HepG2 (cell line): ENCODE results near the gene CHKA. TPM values are rescaled to one million over a fixed set of nuclear protein-coding genes. Genes with fewer than 3 reads are reported as not detected.

Source experiments
- ARHGAP35 ChIP-seq: sonication (generic); formaldehyde crosslinking; IDR thresholded peaks from 2 replicates; pipeline ENCODE4 v1.9.0; 2022; ENCODE audit warnings: mild to moderate bottlenecking, inconsistent platforms, moderate library complexity, missing genetic modification reagents, borderline replicate concordance
- ARNT2 ChIP-seq: sonication (generic); formaldehyde crosslinking; IDR thresholded peaks from 2 replicates; pipeline ENCODE4 v1.8.0; 2022; ENCODE audit warnings: mild to moderate bottlenecking, low read depth, missing genetic modification reagents, moderate library complexity
- CBX2 ChIP-seq, 2 experiments: fragments of 200-600 bp in 1 of 2; sonication (generic); formaldehyde crosslinking in 1 of 2; IDR thresholded peaks; 2 replicates each; pipeline versions ENCODE4 v1.7.0 to v1.8.1; 2018 to 2022; ENCODE audit warnings: low read depth in 2 of 2, low read length in 1 of 2, mild to moderate bottlenecking in 1 of 2, missing genetic modification reagents in 1 of 2
- CENPT ChIP-seq: sonication (generic); formaldehyde crosslinking; IDR thresholded peaks from 2 replicates; pipeline ENCODE4 v1.8.0; 2022; ENCODE audit warnings: low read depth, mild to moderate bottlenecking, moderate library complexity, missing genetic modification reagents
- CHCHD3 ChIP-seq: sonication (generic); formaldehyde crosslinking; IDR thresholded peaks from 2 replicates; pipeline ENCODE4 v1.8.0; 2022; ENCODE audit warnings: mild to moderate bottlenecking, missing genetic modification reagents, moderate library complexity
- GATA4 ChIP-seq: sonication (generic); IDR thresholded peaks from 2 replicates; pipeline ENCODE4 v1.6.1; 2016; ENCODE audit warnings: antibody characterized with exemption, low read depth, borderline replicate concordance
- GZF1 ChIP-seq: sonication (generic); formaldehyde crosslinking; IDR thresholded peaks from 2 replicates; pipeline ENCODE4 v1.5.1; 2020; ENCODE audit warnings: mild to moderate bottlenecking, missing genetic modification reagents
- HDAC6 ChIP-seq: fragments of 200-600 bp; sonication (generic); IDR thresholded peaks from 2 replicates; pipeline ENCODE4 v1.7.0; 2017; ENCODE audit warnings: mild to moderate bottlenecking, antibody characterized with exemption, low read length, low read depth
- ISL2 ChIP-seq: sonication (generic); formaldehyde crosslinking; IDR thresholded peaks from 2 replicates; pipeline ENCODE4 v1.5.0; 2020; ENCODE audit warnings: missing genetic modification reagents
- KDM6A ChIP-seq: IDR thresholded peaks from 2 replicates; pipeline ENCODE4 v1.6.1; 2016; ENCODE audit warnings: low read depth
- NFIB ChIP-seq: sonication (generic); formaldehyde crosslinking; IDR thresholded peaks from 2 replicates; pipeline ENCODE4 v1.9.0; 2021; ENCODE audit warnings: missing genetic modification reagents, mild to moderate bottlenecking, borderline replicate concordance
- POLR2AphosphoS2 ChIP-seq: IDR thresholded peaks from 2 replicates; pipeline ENCODE4 v1.6.1; 2011; ENCODE audit warnings: low read depth, low read length, improper control_type of control experiment
- RARG ChIP-seq: sonication (generic); formaldehyde crosslinking; IDR thresholded peaks from 2 replicates; pipeline ENCODE4 v1.4.0; 2020; ENCODE audit warnings: low read depth, mild to moderate bottlenecking, missing genetic modification reagents
- SSRP1 ChIP-seq: IDR thresholded peaks from 2 replicates; pipeline ENCODE4 v1.6.1; 2016; ENCODE audit warnings: control low read depth
- TEAD3 ChIP-seq: optimal IDR thresholded peaks from 2 replicates; pipeline ENCODE3; 2016; ENCODE audit warnings: borderline replicate concordance
- ZC3H4 ChIP-seq: sonication (generic); formaldehyde crosslinking; IDR thresholded peaks from 2 replicates; pipeline ENCODE4 v1.4.0; 2020; ENCODE audit warnings: missing genetic modification reagents, borderline replicate concordance
- ZFP62 ChIP-seq: sonication (generic); formaldehyde crosslinking; IDR thresholded peaks from 2 replicates; pipeline ENCODE4 v1.4.0; 2020; ENCODE audit warnings: missing genetic modification reagents
- ZNF317 ChIP-seq: sonication (generic); formaldehyde crosslinking; IDR thresholded peaks from 2 replicates; pipeline ENCODE4 v1.5.0; 2020; ENCODE audit warnings: mild to moderate bottlenecking, missing genetic modification reagents
- ZNF652 ChIP-seq: IDR thresholded peaks from 2 replicates; pipeline ENCODE4 v1.6.1; 2016; ENCODE audit warnings: low read depth, borderline replicate concordance
- ZNF749 ChIP-seq: sonication (generic); formaldehyde crosslinking; IDR thresholded peaks from 2 replicates; pipeline ENCODE4 v1.8.0; 2022; ENCODE audit warnings: mild to moderate bottlenecking, missing genetic modification reagents, moderate library complexity, borderline replicate concordance
- polyA plus RNA-seq, 8 experiments: library from polyadenylated mRNA; depleted of rRNA in 3 of 8; stranded (reverse) in 7 of 8; unstranded in 1 of 8; fragments of >200 nt; fragmentation: Illumina TruSeq in 4 of 8; extraction: Trizol in 4 of 8; gene quantifications; 2 replicates each; pipeline versions ENCODE4 v1.2.1 to v1.2.3, GENCODE V29; 2011 to 2016; ENCODE audit warnings: low read depth in 4 of 8, missing spikeins in 1 of 8, mixed read lengths in 1 of 8; ENCODE audit not compliant: insufficient read depth in 1 of 8
- total RNA-seq, 5 experiments: library from RNA; depleted of rRNA; stranded (reverse); fragments of >200 nt; fragmentation: Illumina TruSeq; extraction: Trizol; gene quantifications; 2 replicates each; pipeline ENCODE4 v1.2.3, GENCODE V29; 2016; ENCODE audit warnings: low read depth in 1 of 5
- TF ChIP-seq, protein P1 (sequence below): sonication (generic); formaldehyde crosslinking; IDR thresholded peaks from 2 replicates; pipeline ENCODE4 v1.4.0; 2020; ENCODE audit warnings: missing genetic modification reagents
- TF ChIP-seq, protein P2 (sequence below): sonication (generic); formaldehyde crosslinking; IDR thresholded peaks from 2 replicates; pipeline ENCODE4 v1.8.1; 2023; ENCODE audit warnings: mild to moderate bottlenecking, missing genetic modification reagents
- TF ChIP-seq, protein P3 (sequence below): sonication (generic); formaldehyde crosslinking; IDR thresholded peaks from 2 replicates; pipeline ENCODE4 v1.4.0; 2020; ENCODE audit warnings: mild to moderate bottlenecking, low read depth, missing genetic modification reagents

Gene CHKA
- total and polyA plus RNA-seq, 2 of the 13 experiments (the other 11 are each of a cell fraction or from before 2014, with no cell fraction given), result 71.6 to 92.7 TPM

DNA sequence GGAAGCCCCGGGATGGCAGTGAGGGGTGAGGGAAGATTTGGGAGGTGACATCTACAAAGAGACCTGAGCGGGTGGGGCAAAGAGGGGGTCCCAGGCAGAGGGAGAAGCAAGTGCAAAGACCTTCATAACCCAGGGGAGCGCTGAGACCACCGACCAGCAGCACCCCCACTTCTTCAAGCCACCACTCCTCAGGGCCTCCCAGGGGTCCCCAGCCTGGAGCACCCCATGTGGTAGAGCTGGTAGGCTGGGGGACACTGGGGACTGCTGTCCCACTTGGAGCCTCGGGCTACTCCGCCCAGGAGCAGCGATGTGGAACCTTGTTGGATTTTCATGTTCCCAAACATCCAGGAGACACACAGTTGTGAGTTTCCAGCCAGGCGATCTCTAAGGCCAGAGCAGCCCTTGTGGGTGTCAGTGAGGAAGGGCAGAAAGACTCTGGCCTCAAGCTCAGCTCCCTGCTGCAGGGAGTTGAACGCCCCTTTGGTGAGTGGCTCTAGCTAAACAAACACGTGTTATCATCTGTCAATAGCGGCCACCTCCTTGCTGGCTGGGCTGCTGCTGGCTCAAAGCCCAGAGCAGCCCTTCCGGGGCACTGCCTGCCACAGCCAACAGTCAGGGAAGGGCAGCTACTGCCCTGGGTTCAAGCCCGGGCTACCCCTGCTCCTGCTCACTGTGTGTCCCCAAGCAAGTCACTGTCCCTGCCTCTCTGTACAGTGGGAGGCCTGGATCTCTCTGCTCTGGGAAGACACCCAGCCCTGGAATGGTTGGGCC lies 25.7 kb upstream of the CHKA start (continued):
- TF ChIP-seq, protein P1, sequence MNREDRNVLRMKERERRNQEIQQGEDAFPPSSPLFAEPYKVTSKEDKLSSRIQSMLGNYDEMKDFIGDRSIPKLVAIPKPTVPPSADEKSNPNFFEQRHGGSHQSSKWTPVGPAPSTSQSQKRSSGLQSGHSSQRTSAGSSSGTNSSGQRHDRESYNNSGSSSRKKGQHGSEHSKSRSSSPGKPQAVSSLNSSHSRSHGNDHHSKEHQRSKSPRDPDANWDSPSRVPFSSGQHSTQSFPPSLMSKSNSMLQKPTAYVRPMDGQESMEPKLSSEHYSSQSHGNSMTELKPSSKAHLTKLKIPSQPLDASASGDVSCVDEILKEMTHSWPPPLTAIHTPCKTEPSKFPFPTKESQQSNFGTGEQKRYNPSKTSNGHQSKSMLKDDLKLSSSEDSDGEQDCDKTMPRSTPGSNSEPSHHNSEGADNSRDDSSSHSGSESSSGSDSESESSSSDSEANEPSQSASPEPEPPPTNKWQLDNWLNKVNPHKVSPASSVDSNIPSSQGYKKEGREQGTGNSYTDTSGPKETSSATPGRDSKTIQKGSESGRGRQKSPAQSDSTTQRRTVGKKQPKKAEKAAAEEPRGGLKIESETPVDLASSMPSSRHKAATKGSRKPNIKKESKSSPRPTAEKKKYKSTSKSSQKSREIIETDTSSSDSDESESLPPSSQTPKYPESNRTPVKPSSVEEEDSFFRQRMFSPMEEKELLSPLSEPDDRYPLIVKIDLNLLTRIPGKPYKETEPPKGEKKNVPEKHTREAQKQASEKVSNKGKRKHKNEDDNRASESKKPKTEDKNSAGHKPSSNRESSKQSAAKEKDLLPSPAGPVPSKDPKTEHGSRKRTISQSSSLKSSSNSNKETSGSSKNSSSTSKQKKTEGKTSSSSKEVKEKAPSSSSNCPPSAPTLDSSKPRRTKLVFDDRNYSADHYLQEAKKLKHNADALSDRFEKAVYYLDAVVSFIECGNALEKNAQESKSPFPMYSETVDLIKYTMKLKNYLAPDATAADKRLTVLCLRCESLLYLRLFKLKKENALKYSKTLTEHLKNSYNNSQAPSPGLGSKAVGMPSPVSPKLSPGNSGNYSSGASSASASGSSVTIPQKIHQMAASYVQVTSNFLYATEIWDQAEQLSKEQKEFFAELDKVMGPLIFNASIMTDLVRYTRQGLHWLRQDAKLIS (CRISPR knock-in tag), result no peak
- TF ChIP-seq RARG (no peak), CBX2 (IDR thresholded peaks at IDR 0.05; ENCODE audit: low read depth, low read length) (no peak), CBX2 (CRISPR knock-in tag; IDR thresholded peaks at IDR 0.05; ENCODE audit: low read depth) (no peak), ZFP62 (CRISPR knock-in tag) (no peak), ZNF749 (peak; percentile 72; the same call in 1 of the 2 replicates), NFIB (CRISPR knock-in tag) (no peak), GZF1 (CRISPR knock-in tag) (no peak; the same call in 1 of the 2 replicates), POLR2AphosphoS2 (no peak), SSRP1 (peak; percentile 31; the same call in 1 of the 2 replicates), CHCHD3 (CRISPR knock-in tag) (no peak), CENPT (CRISPR knock-in tag) (no peak), ZNF652 (CRISPR knock-in tag) (peak; percentile 47; the same call in 1 of the 2 replicates), HDAC6 (no peak), ARHGAP35 (no peak), ZC3H4 (CRISPR knock-in tag) (peak; percentile 79; the same call in 1 of the 2 replicates), ARNT2 (CRISPR knock-in tag) (peak; percentile 68; the same call in 1 of the 2 replicates), ZNF317 (CRISPR knock-in tag) (no peak; the same call in 1 of the 2 replicates), GATA4 (peak; percentile 92; the same call in 1 of the 2 replicates), ISL2 (CRISPR knock-in tag) (peak; percentile 87), KDM6A (CRISPR knock-in tag) (peak; percentile 73; the same call in 1 of the 2 replicates), TEAD3 (peak; percentile 79)
- TF ChIP-seq, protein P2, sequence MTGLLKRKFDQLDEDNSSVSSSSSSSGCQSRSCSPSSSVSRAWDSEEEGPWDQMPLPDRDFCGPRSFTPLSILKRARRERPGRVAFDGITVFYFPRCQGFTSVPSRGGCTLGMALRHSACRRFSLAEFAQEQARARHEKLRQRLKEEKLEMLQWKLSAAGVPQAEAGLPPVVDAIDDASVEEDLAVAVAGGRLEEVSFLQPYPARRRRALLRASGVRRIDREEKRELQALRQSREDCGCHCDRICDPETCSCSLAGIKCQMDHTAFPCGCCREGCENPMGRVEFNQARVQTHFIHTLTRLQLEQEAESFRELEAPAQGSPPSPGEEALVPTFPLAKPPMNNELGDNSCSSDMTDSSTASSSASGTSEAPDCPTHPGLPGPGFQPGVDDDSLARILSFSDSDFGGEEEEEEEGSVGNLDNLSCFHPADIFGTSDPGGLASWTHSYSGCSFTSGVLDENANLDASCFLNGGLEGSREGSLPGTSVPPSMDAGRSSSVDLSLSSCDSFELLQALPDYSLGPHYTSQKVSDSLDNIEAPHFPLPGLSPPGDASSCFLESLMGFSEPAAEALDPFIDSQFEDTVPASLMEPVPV, result 0 out of 2 replicates have a peak, but pooled peaks have one; percentile 37
- TF ChIP-seq, protein P3, sequence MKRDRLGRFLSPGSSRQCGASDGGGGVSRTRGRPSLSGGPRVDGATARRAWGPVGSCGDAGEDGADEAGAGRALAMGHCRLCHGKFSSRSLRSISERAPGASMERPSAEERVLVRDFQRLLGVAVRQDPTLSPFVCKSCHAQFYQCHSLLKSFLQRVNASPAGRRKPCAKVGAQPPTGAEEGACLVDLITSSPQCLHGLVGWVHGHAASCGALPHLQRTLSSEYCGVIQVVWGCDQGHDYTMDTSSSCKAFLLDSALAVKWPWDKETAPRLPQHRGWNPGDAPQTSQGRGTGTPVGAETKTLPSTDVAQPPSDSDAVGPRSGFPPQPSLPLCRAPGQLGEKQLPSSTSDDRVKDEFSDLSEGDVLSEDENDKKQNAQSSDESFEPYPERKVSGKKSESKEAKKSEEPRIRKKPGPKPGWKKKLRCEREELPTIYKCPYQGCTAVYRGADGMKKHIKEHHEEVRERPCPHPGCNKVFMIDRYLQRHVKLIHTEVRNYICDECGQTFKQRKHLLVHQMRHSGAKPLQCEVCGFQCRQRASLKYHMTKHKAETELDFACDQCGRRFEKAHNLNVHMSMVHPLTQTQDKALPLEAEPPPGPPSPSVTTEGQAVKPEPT (CRISPR knock-in tag), result peak; percentile 54; the same call in 1 of the 2 replicates
